ENCODE results near the gene CYB561. TPM values are rescaled to one million over a fixed set of nuclear protein-coding genes. Genes with fewer than 3 reads are reported as not detected.

The CYB561 gene
- total and polyA plus RNA-seq, 4 experiments from 2014 or later: 34.1 to 83.7 (median 61.6) TPM

DNA sequence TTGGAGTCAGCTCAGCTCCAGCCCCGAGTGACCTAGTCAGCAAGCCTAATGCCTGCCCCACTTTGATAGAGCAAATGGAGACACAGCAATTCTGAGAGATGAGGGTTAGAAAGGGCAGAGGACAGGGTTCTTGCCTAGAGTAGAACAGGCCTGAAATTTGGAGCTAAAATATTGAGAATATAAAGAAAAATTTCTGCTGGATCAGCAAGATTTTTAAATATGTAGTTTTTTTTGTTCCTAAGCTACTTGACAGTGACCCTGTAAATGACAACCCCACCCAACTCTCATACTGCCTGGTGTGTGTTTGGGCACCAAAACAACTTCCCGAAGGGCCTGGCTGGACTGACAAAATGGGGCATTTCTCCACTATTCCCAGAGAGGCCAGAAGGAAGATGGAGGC, 26.7 kb downstream of the CYB561 start:
- H3K27me3 Mint-ChIP-seq: no peaks in the 10 kb centered on the region
- H3K36me3 Mint-ChIP-seq: peaks cover 17 to 24% of the 10 kb centered on the region in 2 donors
- intact Hi-C loops (cut with micrococcal nuclease): no loop called here
- Histone ChIP-seq H3K4me3 (ENCODE audit: low read length in 2 of 2) (no peak overlapping the region), H3K4me1 (ENCODE audit: insufficient read depth, low read length) (peaks cover 17% of the 10 kb centered on the region), H3K36me3 (ENCODE audit: insufficient read depth, low read length) (no peaks in the 10 kb centered on the region), H3K27ac (ENCODE audit: low read depth, low read length) (no peak overlapping the region), H3K9me3 (ENCODE audit: control insufficient read depth in 1 of 2, low read length in 2 of 2) (no peaks in the 10 kb centered on the region), H3K27me3 (ENCODE audit: insufficient read depth, low read length) (no peaks in the 10 kb centered on the region)
- H3K4me3 Mint-ChIP-seq: peak overlapping the region in 4 of 8 donors; percentile 60 to 68 (median 64)
- CTCF ChIA-PET (ENCODE audit: partially characterized antibody): interaction anchor here (1.0 to 6.3 kb wide), 4 partner anchors 10 to 193 kb away, joined by 3 to 50 read pairs (median 11); no protein-coding TSS in a partner anchor
- no peak for DNase-seq
- H3K9me3 Mint-ChIP-seq: no peaks in the 10 kb centered on the region
- H3K4me1 Mint-ChIP-seq: peaks cover 7 to 22% (median 14%) of the 10 kb centered on the region in 4 donors
- POLR2A ChIA-PET (ENCODE audit: partially characterized antibody): interaction anchor here (1.0 to 1.9 kb wide), 9 partner anchors 9 to 287 kb away, joined by 3 to 10 read pairs (median 5); partner anchors contain the start of genes ACE, CYB561 and MAP3K3
- peak overlapping the region in 6 of 7 donors; percentile 69 to 93 (median 85) for H3K27ac Mint-ChIP-seq

DNA sequence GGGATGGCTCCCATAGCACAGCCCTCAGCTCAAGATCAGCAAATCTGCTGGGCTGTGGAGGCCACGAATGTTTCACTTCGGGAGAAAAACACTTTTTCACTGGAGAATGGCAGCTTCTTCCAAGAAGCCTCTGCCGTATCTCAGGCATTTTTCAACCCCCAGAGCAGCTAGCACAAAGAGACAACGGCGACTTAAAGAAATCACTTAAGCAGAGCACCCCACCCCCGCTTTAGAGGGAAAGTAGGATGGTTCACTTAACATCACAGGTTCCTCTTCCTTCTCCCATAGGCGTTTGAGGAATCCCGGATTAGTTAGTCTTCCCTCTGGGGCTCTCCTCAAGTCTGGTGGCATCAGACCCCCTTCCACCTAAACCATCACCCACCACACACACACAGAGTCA, 27.6 kb downstream of the CYB561 start:
- Histone ChIP-seq H3K4me1 (ENCODE audit: insufficient read depth, low read length) (peaks cover 17% of the 10 kb centered on the region), H3K4me3 (ENCODE audit: low read length in 2 of 2) (no peak overlapping the region), H3K27ac (ENCODE audit: low read depth, low read length) (no peak overlapping the region), H3K36me3 (ENCODE audit: insufficient read depth, low read length) (no peaks in the 10 kb centered on the region), H3K27me3 (ENCODE audit: insufficient read depth, low read length) (no peaks in the 10 kb centered on the region), H3K9me3 (ENCODE audit: control insufficient read depth in 1 of 2, low read length in 2 of 2) (no peaks in the 10 kb centered on the region)
- intact Hi-C loops (cut with micrococcal nuclease): no loop called here
- Mint-ChIP-seq H3K4me1 (peaks cover 7 to 22% (median 14%) of the 10 kb centered on the region in 4 donors), H3K4me3 (no peak overlapping the region), H3K27ac (peak overlapping the region in 4 of 7 donors; percentile 15 to 84 (median 62)), H3K27me3 (no peaks in the 10 kb centered on the region), H3K9me3 (no peaks in the 10 kb centered on the region), H3K36me3 (peaks cover 18 to 27% of the 10 kb centered on the region in 2 donors)
- ChIA-PET POLR2A (ENCODE audit: partially characterized antibody) (interaction anchor here (1.0 to 1.9 kb wide), 5 partner anchors 8 to 203 kb away, joined by 3 to 10 read pairs (median 5); partner anchors contain the start of genes ACE and MAP3K3), CTCF (ENCODE audit: partially characterized antibody) (interaction anchor here (0.9 to 6.3 kb wide), 6 partner anchors 11 to 746 kb away, joined by 3 to 50 read pairs (median 6); no protein-coding TSS in a partner anchor)
- no peak for DNase-seq

DNA sequence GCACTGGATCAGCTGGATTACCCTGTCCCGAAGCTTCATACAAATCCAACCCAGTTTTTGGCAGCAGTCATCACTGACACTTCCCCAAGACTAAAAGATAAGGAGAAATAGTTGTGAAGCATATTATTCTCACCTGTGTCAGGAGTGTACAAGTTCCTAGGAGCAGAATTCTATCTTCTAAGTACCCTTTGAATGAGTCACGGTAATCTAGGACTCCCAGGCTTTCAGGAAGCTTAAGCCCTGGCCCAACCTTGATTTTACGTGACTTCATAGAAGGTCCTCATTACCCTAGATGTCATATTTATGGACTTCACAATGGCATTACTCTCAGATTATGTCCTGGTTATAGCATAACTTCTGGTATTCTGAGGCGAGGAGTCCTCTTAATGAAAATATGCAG, 31.9 kb downstream of the CYB561 start:
- intact Hi-C loops (cut with micrococcal nuclease): no loop called here

DNA sequence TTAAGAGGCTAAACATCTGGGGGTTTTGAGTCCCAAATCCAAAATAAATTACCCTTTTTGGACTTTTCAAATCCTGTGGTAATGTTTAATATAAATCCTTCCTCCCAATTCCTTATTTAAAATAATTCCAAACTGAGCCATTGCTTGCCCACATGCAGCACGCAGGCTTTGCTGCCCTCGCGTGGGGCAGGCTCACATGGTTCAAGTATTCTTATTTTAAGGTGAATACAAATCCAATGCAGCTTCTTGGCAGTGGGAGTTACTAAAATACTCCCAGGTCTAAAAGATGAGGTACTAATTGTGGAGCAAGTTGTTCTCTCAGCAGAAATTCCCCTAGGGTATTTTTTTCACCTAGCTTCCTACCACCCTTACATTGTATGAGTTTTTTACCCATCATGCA, 33.0 kb downstream of the CYB561 start:
- Histone ChIP-seq H3K4me3 (ENCODE audit: low read length in 2 of 2) (no peak overlapping the region), H3K27me3 (ENCODE audit: insufficient read depth, low read length) (no peaks in the 10 kb centered on the region), H3K36me3 (ENCODE audit: insufficient read depth, low read length) (no peaks in the 10 kb centered on the region), H3K9me3 (ENCODE audit: control insufficient read depth in 1 of 2, low read length in 2 of 2) (no peaks in the 10 kb centered on the region), H3K4me1 (ENCODE audit: insufficient read depth, low read length) (no peaks in the 10 kb centered on the region), H3K27ac (ENCODE audit: low read depth, low read length) (no peak overlapping the region)
- Mint-ChIP-seq H3K36me3 (peaks cover 36 to 38% of the 10 kb centered on the region in 2 donors), H3K4me1 (no peaks in the 10 kb centered on the region), H3K27ac (peak overlapping the region in 1 of 7 donors; percentile 35), H3K9me3 (no peaks in the 10 kb centered on the region), H3K27me3 (no peaks in the 10 kb centered on the region), H3K4me3 (no peak overlapping the region)
- POLR2A ChIA-PET (ENCODE audit: partially characterized antibody): no interaction called here
- no peak for DNase-seq
- intact Hi-C loops (cut with micrococcal nuclease): no loop called here
- CTCF ChIA-PET (ENCODE audit: partially characterized antibody): interaction anchor here (1.6 kb wide), 1 partner anchor 13 kb away, joined by 4 read pairs; no protein-coding TSS in a partner anchor

More for the DNA sequence above, 31.9 kb downstream of the CYB561 start:
- CTCF ChIA-PET (ENCODE audit: partially characterized antibody): interaction anchor here (0.8 to 6.3 kb wide), 4 partner anchors 7 to 198 kb away, joined by 3 to 50 read pairs (median 8); no protein-coding TSS in a partner anchor
- Mint-ChIP-seq H3K9me3 (no peaks in the 10 kb centered on the region), H3K4me1 (peaks cover 0 to 4% (median 1%) of the 10 kb centered on the region in 4 donors), H3K27ac (no peak overlapping the region), H3K4me3 (no peak overlapping the region), H3K27me3 (no peaks in the 10 kb centered on the region), H3K36me3 (peaks cover 37 to 41% of the 10 kb centered on the region in 2 donors)
- Histone ChIP-seq H3K4me1 (ENCODE audit: insufficient read depth, low read length) (peaks cover under 1% of the 10 kb centered on the region), H3K9me3 (ENCODE audit: control insufficient read depth in 1 of 2, low read length in 2 of 2) (no peaks in the 10 kb centered on the region), H3K27ac (ENCODE audit: low read depth, low read length) (no peak overlapping the region), H3K36me3 (ENCODE audit: insufficient read depth, low read length) (no peaks in the 10 kb centered on the region), H3K27me3 (ENCODE audit: insufficient read depth, low read length) (no peaks in the 10 kb centered on the region), H3K4me3 (ENCODE audit: low read length in 2 of 2) (no peak overlapping the region)
- POLR2A ChIA-PET (ENCODE audit: partially characterized antibody): no interaction called here
- no peak for DNase-seq

DNA sequence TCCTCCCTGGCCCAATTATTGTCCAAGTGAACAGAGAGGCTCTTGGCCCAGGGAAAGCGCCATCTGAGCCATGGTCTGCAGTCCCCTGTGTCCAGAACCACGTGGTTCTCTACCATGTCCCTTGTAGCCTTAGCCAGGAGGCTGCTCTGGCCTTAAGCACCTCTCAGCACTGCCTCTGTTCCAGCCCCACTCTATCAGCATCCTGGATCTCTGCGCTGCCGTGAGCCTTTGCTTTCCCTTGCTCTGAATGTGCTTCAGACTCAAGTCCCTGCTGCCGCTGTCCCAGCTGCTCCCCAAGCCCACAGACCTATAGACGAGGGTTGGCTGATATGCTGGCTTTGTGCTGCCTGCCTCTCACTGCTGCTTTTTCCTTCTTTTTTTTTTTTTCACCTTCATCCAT, 33.9 kb downstream of the CYB561 start:
- intact Hi-C loops (cut with micrococcal nuclease): no loop called here
- no peaks in the 10 kb centered on the region for H3K27me3 ChIP-seq (ENCODE audit: insufficient read depth, low read length)
- H3K4me3 ChIP-seq (ENCODE audit: low read length in 2 of 2): no peak overlapping the region
- CTCF ChIA-PET (ENCODE audit: partially characterized antibody): no interaction called here
- POLR2A ChIA-PET (ENCODE audit: partially characterized antibody): no interaction called here
- no peak for DNase-seq
- no peaks in the 10 kb centered on the region for H3K4me1 ChIP-seq (ENCODE audit: insufficient read depth, low read length)
- no peaks in the 10 kb centered on the region for H3K4me1 Mint-ChIP-seq
- no peak overlapping the region for H3K27ac ChIP-seq (ENCODE audit: low read depth, low read length)
- H3K4me3 Mint-ChIP-seq: no peak overlapping the region
- peaks cover 36 to 40% of the 10 kb centered on the region in 2 donors for H3K36me3 Mint-ChIP-seq
- peak overlapping the region in 1 of 7 donors; percentile 13 for H3K27ac Mint-ChIP-seq
- H3K9me3 Mint-ChIP-seq: no peaks in the 10 kb centered on the region
- H3K27me3 Mint-ChIP-seq: no peaks in the 10 kb centered on the region
- H3K9me3 ChIP-seq (ENCODE audit: control insufficient read depth in 1 of 2, low read length in 2 of 2): no peaks in the 10 kb centered on the region
- no peaks in the 10 kb centered on the region for H3K36me3 ChIP-seq (ENCODE audit: insufficient read depth, low read length)

DNA sequence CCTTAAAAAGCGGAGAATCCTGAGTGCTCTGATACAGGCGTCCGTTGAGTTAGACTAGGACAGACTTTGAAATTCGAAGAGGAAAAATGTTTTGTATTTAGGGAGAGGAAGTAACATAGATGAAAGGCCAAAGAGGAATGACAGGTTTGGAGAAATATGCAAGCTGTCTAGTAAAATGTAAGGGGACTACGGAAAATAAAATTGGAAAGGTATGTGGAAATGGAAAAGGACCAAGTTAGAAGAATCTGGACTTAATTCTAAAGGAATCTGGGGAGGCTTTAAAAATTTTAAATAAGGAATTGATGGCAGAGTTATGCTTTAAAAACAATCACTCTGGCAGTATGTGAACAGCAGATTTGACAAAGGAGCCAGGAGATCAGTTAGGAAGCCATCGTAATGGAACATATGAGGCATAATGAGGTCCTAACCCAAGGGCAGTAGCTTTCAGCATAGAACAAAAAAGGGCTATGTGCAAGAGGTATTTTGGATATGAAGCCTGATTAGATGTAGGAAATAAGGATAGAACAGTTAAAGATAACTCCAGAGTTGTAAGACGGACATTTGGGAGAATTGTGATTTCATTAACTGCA, 38.3 kb downstream of the CYB561 start:
- no peak overlapping the region for H3K4me3 ChIP-seq (ENCODE audit: low read length in 2 of 2)
- intact Hi-C loops (cut with micrococcal nuclease): loop anchor here (5.0 to 10.0 kb wide), 2 partner anchors 413 to 856 kb away; no protein-coding TSS in a partner anchor
- no peaks in the 10 kb centered on the region for H3K9me3 Mint-ChIP-seq
- DNase-seq: no peak
- peaks cover 2 to 9% (median 7%) of the 10 kb centered on the region in 4 donors for H3K4me1 Mint-ChIP-seq
- no peaks in the 10 kb centered on the region for H3K27me3 Mint-ChIP-seq
- peak overlapping the region in 1 of 7 donors; percentile 14 for H3K27ac Mint-ChIP-seq
- POLR2A ChIA-PET (ENCODE audit: partially characterized antibody): no interaction called here
- no peaks in the 10 kb centered on the region for H3K9me3 ChIP-seq (ENCODE audit: control insufficient read depth in 1 of 2, low read length in 2 of 2)
- H3K27ac ChIP-seq (ENCODE audit: low read depth, low read length): no peak overlapping the region
- no peak overlapping the region for H3K4me3 Mint-ChIP-seq
- no peaks in the 10 kb centered on the region for H3K27me3 ChIP-seq (ENCODE audit: insufficient read depth, low read length)
- H3K4me1 ChIP-seq (ENCODE audit: insufficient read depth, low read length): peaks cover 5% of the 10 kb centered on the region
- CTCF ChIA-PET (ENCODE audit: partially characterized antibody): interaction anchor here (1.2 to 4.3 kb wide), 13 partner anchors 10 to 986 kb away, joined by 3 to 50 read pairs (median 8); no protein-coding TSS in a partner anchor
- H3K36me3 Mint-ChIP-seq: peaks cover 17 to 20% of the 10 kb centered on the region in 2 donors
- H3K36me3 ChIP-seq (ENCODE audit: insufficient read depth, low read length): no peaks in the 10 kb centered on the region

DNA sequence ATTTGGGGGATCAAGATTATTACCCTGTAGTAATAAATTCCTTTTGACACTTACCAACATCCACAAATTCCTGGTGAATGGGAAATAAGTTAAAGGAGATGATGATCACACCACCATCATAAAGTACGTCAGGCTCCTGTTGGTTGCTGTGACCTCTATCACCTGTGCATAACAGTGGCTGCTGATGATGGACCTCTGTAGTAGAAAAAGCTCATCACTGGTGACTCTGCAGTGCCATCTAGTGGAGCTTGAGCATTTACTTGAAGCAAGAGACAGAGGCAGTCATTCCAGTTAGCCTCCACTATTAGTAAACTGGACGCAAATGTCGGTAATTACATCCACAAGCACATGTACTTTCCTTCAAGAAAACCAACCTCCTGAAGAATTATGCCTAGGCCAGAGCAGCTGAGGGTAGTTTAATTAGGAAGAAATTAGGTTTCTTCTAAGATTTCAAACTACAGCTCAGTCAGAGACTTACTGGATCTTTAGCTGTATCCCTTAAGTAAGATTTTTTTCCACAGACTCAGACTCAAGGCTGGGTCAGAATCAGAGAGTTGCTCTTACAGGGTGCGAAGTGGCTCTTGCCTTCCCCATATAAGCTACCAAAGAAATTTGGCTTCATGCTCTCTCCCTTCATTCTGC, 39.3 kb downstream of the CYB561 start:
- H3K4me1 ChIP-seq (ENCODE audit: insufficient read depth, low read length): peaks cover 5% of the 10 kb centered on the region
- no peak overlapping the region for H3K27ac ChIP-seq (ENCODE audit: low read depth, low read length)
- no peak overlapping the region for H3K4me3 Mint-ChIP-seq
- H3K36me3 ChIP-seq (ENCODE audit: insufficient read depth, low read length): no peaks in the 10 kb centered on the region
- intact Hi-C loops (cut with micrococcal nuclease): loop anchor here (1.0 to 10.0 kb wide), 4 partner anchors 72 to 855 kb away; no protein-coding TSS in a partner anchor
- H3K9me3 ChIP-seq (ENCODE audit: control insufficient read depth in 1 of 2, low read length in 2 of 2): no peaks in the 10 kb centered on the region
- H3K4me3 ChIP-seq (ENCODE audit: low read length in 2 of 2): no peak overlapping the region
- peaks cover 12 to 16% of the 10 kb centered on the region in 2 donors for H3K36me3 Mint-ChIP-seq
- H3K27ac Mint-ChIP-seq: peak overlapping the region in 5 of 7 donors; percentile 10 to 86 (median 81)
- CTCF ChIA-PET (ENCODE audit: partially characterized antibody): interaction anchor here (0.7 to 4.3 kb wide), 46 partner anchors 9 to 985 kb away, joined by 3 to 50 read pairs (median 4); partner anchors contain the start of genes ACE, DCAF7 and MAP3K3
- H3K4me1 Mint-ChIP-seq: peaks cover 2 to 9% (median 7%) of the 10 kb centered on the region in 4 donors
- H3K27me3 ChIP-seq (ENCODE audit: insufficient read depth, low read length): no peaks in the 10 kb centered on the region
- peak; percentile 65 to 76 (median 67) for DNase-seq
- no peaks in the 10 kb centered on the region for H3K27me3 Mint-ChIP-seq
- POLR2A ChIA-PET (ENCODE audit: partially characterized antibody): interaction anchor here (0.8 to 1.2 kb wide), 3 partner anchors 72 to 704 kb away, joined by 3 to 5 read pairs (median 4); no protein-coding TSS in a partner anchor
- H3K9me3 Mint-ChIP-seq: no peaks in the 10 kb centered on the region
